GM21737 (cell line): ENCODE data around the gene DNMT3L.
"Not testable (repeated sequence)": the region's sequence is repeated elsewhere in the genome, so short reads cannot be mapped to it uniquely, and the experiment has no call there.

Source experiments
- ATAC-seq: cut with Tn5 transposase; IDR thresholded peaks from one replicate; pipeline ENCODE4 v1.9.1; 2021; ENCODE audit warnings: mild to moderate bottlenecking, moderate library complexity; ENCODE audit not compliant: unreplicated experiment

Gene DNMT3L

GRCh38 chr21:44261675-44262295 is at the start of gene DNMT3L:
Gene DNMT3L, minus strand, starts transcription at chr21:44261897. Its CDS starts 638 bp downstream, at chr21:44261259.
- ATAC-seq, result no peak

GRCh38 chr21:44310628-44311507 is 49.2 kb upstream of the DNMT3L start:
- no peak for ATAC-seq

- no peak for ATAC-seq
These were observed 45.4 kb upstream of the DNMT3L start for GRCh38 chr21:44306936-44307704.

- ATAC-seq, result no peak
These were observed 44.0 kb upstream of the DNMT3L start for GRCh38 chr21:44305691-44306090.

- ATAC-seq, result no peak
These were observed 43.2 kb upstream of the DNMT3L start for GRCh38 chr21:44304877-44305293.

- ATAC-seq, result no peak
These were observed 42.4 kb upstream of the DNMT3L start for GRCh38 chr21:44304011-44304616.

- no peak for ATAC-seq
These were observed 41.8 kb upstream of the DNMT3L start for GRCh38 chr21:44303490-44303981.

- not testable (repeated sequence) for ATAC-seq
These were observed 41.1 kb upstream of the DNMT3L start for GRCh38 chr21:44302573-44303401.

GRCh38 chr21:44301961-44302406 is 40.3 kb upstream of the DNMT3L start:
- no peak for ATAC-seq

GRCh38 chr21:44301141-44301540 is 39.4 kb upstream of the DNMT3L start:
- no peak for ATAC-seq

- peak; percentile 21 for ATAC-seq
These were observed 38.7 kb upstream of the DNMT3L start for GRCh38 chr21:44300262-44300959.

- peak; percentile 54 for ATAC-seq
These were observed 38.0 kb upstream of the DNMT3L start, which contains the start of gene PFKL for GRCh38 chr21:44299458-44300261. Gene PFKL, plus strand, starts transcription at chr21:44300053. Its CDS starts 53 bp downstream, at chr21:44300106.

- ATAC-seq, result no peak
These were observed 37.4 kb upstream of the DNMT3L start for GRCh38 chr21:44299085-44299457.

GRCh38 chr21:44298301-44298700 is 36.6 kb upstream of the DNMT3L start:
- no peak for ATAC-seq

- ATAC-seq, result no peak
These were observed 36.0 kb upstream of the DNMT3L start for GRCh38 chr21:44297525-44298290.

GRCh38 chr21:44296916-44297315 is 35.2 kb upstream of the DNMT3L start:
- ATAC-seq, result no peak

GRCh38 chr21:44296103-44296519 is 34.4 kb upstream of the DNMT3L start:
- ATAC-seq, result no peak

GRCh38 chr21:44295646-44296045 is 33.9 kb upstream of the DNMT3L start:
- no peak for ATAC-seq
